GM19452 (cell line): Measurements from ENCODE around the gene PIK3CB.
A peak's percentile ranks its signal among the peaks of the same experiment; 100 is the strongest.
"Not testable (repeated sequence)": the region's sequence is repeated elsewhere in the genome, so short reads cannot be mapped to it uniquely, and the experiment has no call there.

ENCODE experiments used
- ATAC-seq: cut with Tn5 transposase; IDR thresholded peaks from one replicate; pipeline ENCODE4 v1.9.1; 2021; ENCODE audit not compliant: unreplicated experiment

PIK3CB gene

DNA sequence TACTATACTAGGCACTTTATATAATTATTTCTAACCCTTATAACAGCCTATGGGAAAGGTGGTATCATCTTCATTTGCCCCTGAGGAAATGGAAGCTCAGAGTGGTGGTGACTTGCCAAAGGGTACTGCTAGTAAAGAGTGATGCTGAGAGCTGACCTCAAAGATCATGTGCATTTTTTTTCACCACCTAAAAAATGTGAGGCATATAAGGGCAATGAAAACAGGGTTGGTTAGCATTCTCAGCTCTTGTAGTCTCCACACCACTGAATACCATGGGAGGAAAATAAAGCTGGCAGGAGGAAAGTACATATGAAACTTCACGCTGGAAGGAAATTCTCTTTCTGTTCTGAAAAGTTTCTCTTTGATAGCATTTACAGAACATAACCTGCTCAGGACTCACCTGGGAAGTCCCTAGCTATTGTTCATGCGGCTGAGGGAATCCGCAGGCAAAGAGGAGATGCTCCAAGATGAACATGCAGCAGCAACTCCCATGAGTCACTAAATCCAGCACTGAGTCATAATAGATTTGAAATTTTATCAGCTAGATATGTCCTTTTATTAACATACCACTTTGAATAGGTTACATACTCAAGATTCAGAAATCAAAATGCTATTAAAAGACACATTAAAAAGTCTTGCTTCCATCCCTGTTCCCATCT is 208.9 kb downstream of the PIK3CB start:
- no peak for ATAC-seq

DNA sequence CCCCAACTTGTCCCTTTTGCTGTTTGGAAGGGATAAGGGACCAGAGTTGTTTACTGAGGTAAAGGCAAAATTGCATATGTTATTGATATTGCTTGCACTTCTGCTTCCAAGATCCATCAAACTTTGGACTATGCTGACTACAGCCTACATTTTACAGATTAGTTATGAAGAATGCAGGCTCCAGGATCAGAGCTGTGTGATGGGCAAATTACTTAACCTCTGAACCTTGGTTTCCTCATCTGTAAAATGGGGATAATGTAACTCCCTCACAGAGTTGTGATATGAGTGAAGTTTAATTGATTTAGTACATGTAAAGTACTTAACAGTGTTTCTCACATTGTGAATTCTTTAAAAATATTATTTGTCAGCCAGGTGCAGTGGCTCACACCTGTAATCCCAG is 210.2 kb downstream of the PIK3CB start:
- no peak for ATAC-seq

DNA sequence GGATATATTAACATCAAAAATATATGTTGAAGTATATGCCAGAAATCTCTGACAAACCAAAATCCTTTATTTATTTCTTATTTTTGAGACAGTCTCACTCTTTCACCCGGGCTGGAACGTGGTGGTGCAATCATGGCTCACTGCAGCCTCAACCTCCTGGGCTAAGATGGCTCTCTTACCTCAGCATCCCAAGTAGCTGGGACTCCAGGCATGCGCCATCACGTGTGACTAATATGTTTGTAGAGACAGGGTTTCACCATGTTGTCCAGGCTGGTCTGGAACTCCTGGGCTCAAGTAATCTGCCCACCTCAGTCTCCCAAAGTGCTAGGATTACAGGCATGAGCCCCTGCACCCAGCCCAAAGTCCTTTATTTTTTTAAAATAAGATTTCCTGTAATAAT is 214.3 kb downstream of the PIK3CB start:
- ATAC-seq: no peak

DNA sequence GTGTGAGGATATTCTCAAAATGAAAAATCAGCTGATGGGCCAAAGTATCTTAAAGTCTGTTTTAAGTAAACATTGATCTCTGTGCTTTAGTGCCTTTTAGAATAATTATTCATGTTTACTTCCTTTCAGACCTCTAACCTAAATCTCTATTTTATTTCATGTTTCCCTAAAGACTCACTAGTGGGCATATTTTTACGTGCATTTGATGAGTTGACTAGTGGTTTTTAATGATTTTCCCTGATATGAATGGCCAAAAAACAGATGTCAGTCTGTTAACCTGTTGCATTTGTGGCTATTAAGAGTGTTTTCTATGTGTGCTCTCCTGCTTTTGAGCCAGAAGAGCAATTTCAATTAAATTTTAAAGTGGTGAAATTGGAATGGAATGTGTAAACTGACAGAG is 219.3 kb downstream of the PIK3CB start:
- ATAC-seq: no peak

DNA sequence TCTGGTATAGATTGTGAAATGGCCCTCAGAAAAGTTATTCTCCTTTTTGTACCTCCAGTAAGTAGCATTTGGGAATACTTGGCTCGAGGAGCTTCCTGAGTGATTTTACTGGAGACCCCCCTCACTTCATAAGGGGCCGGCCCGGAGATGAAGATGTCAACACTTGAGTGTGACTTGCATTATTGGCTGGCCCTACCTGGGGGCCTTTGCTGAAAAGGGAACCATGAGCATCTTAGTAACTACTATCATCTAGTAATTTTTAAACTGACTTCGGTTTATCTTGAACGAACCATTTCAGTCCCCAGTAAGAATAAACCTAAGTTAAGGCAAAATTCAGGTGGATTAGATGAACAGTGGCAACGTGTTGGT is 224.8 kb downstream of the PIK3CB start:
- ATAC-seq: no peak

DNA sequence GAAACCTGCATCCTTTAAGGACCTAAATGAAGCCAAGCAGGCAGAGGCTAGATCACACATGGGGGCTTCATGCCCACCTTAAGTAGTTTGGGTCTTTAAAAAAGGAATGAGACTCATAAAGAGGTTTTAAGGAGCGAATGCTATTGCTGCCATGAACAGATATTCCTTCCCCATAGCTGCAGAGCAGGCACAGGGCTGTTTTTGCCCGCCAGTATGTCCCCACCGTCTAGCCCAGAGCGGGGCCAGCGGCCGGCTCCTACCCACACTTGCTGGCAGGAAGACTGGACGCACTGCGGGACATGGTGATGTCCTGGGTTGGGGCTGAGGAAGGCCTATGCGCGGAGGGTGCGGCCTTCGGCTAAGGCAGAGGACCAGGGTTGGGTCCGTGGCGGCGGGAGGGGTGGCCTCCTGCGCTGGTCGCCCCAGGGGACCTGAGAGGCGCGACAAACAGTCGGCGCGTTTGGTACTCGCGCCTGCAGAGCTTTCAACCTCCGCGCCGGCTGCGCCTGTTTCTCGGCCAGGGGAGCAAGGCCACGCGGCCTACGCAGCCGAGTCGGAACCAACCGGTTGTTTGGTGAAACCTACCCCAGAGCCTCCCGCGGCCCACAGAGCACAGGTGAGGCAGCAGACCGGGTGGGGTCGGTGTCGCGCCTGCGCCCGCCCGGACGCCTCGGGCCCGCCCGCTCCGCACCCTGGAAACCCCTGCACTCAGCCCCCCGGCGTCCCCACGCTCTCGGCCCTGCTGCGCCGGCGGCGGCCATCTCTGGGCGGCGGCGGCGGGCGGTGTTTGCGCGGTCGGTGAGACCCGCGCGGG is 226.2 kb downstream of the PIK3CB start, which contains the start of gene FAIM:
TSS of gene FAIM (plus strand) at position 450 of the 814 bp plus-strand sequence. CDS start 10,956 bp downstream, outside the sequence.
- peak; percentile 82 for ATAC-seq

GRCh38 chr3:138604106-138604595 is 230.6 kb downstream of the PIK3CB start:
- ATAC-seq: not testable (repeated sequence)
